ENCODE measurements around the gene NME4.
"Not testable (repeated sequence)": the region's sequence is repeated elsewhere in the genome, so short reads cannot be mapped to it uniquely, and the experiment has no call there.

The NME4 gene

GRCh38 chr16:397736-398332, 835 bp downstream of the NME4 start:
- DNase-seq (ENCODE audit: low read depth, low spot score) = no peak

GRCh38 chr16:398561-399339, 1.8 kb downstream of the NME4 start:
- no peak for DNase-seq (ENCODE audit: low read depth, low spot score)

- no peak for DNase-seq (ENCODE audit: low read depth, low spot score)
Observed at GRCh38 chr16:399340-400019, 2.5 kb downstream of the NME4 start.

GRCh38 chr16:400061-400591, 3.1 kb downstream of the NME4 start:
- no peak for DNase-seq (ENCODE audit: low read depth, low spot score)

GRCh38 chr16:401468-402348, 4.7 kb downstream of the NME4 start, which contains the start of gene DECR2:
TSS of gene DECR2 (plus strand) at chr16:401885. CDS start at chr16:401964, 79 bp downstream.
- peak; percentile 74 for DNase-seq (ENCODE audit: low read depth, low spot score)

- no peak for DNase-seq (ENCODE audit: low read depth, low spot score)
Observed at GRCh38 chr16:404971-405486, 8.0 kb downstream of the NME4 start.

GRCh38 chr16:405548-406506, 8.8 kb downstream of the NME4 start:
- no peak for DNase-seq (ENCODE audit: low read depth, low spot score)

GRCh38 chr16:407253-407652, 10.3 kb downstream of the NME4 start:
- DNase-seq (ENCODE audit: low read depth, low spot score) = no peak

GRCh38 chr16:410516-411178, 13.6 kb downstream of the NME4 start:
- DNase-seq (ENCODE audit: low read depth, low spot score) = no peak

GRCh38 chr16:411576-412265, 14.7 kb downstream of the NME4 start:
- no peak for DNase-seq (ENCODE audit: low read depth, low spot score)

GRCh38 chr16:414395-415169, 17.6 kb downstream of the NME4 start:
- no peak for DNase-seq (ENCODE audit: low read depth, low spot score)

GRCh38 chr16:415170-415498, 18.1 kb downstream of the NME4 start:
- not testable (repeated sequence) for DNase-seq (ENCODE audit: low read depth, low spot score)

- not testable (repeated sequence) for DNase-seq (ENCODE audit: low read depth, low spot score)
Observed at GRCh38 chr16:422179-422578, 25.2 kb downstream of the NME4 start.

GRCh38 chr16:424033-424622, 27.1 kb downstream of the NME4 start:
- peak; percentile 36 for DNase-seq (ENCODE audit: low read depth, low spot score)

GRCh38 chr16:424623-425081, 27.7 kb downstream of the NME4 start:
- no peak for DNase-seq (ENCODE audit: low read depth, low spot score)

- peak; percentile 29 for DNase-seq (ENCODE audit: low read depth, low spot score)
Observed at GRCh38 chr16:425082-425718, 28.2 kb downstream of the NME4 start, which contains the start of gene RAB11FIP3. TSS of gene RAB11FIP3 (plus strand) at chr16:425649. CDS start at chr16:426007, 358 bp downstream.

- no peak for DNase-seq (ENCODE audit: low read depth, low spot score)
Observed at GRCh38 chr16:425740-426114, 28.7 kb downstream of the NME4 start.
